IPS DF 6.9 (cell line): ENCODE measurements around the gene ZFYVE1.
A peak's percentile ranks its signal among the peaks of the same experiment; 100 is the strongest.

ENCODE experiments used
- DNase-seq: peaks from one replicate; pipeline ENCODE4 v3.0.0-alpha.2; 2013; ENCODE audit warnings: low read depth, low spot score
- H3K27ac ChIP-seq: one replicate; pipeline ENCODE4 v1.5.1; 2013; ENCODE audit warnings: low read length, control low read depth
- H3K27me3 ChIP-seq: 2 replicates; pipeline ENCODE4 v1.6.1; 2013; ENCODE audit warnings: mild to moderate bottlenecking, low read length; ENCODE audit not compliant: control insufficient read depth, insufficient read depth
- H3K36me3 ChIP-seq: 2 replicates; pipeline ENCODE4 v1.6.1; 2013; ENCODE audit warnings: low read length; ENCODE audit not compliant: control insufficient read depth, insufficient read depth
- H3K4me1 ChIP-seq: 2 replicates; pipeline ENCODE4 v1.6.1; 2013; ENCODE audit warnings: low read length; ENCODE audit not compliant: control insufficient read depth, insufficient read depth
- H3K4me3 ChIP-seq: 2 replicates; pipeline ENCODE4 v1.5.1; 2013; ENCODE audit warnings: mild to moderate bottlenecking, low read length
- H3K9me3 ChIP-seq: 2 replicates; pipeline ENCODE4 v1.6.1; 2013; ENCODE audit warnings: low read length, inconsistent platforms; ENCODE audit not compliant: control insufficient read depth, insufficient read depth
- WGBS: extraction: QIAGEN DNeasy Blood & Tissue Kit; methylation state at CpG from one replicate; pipeline ENCODE4 v1.1.7; 2013; ENCODE audit warnings: mixed read lengths, missing lambda C conversion rate; ENCODE audit not compliant: insufficient read length, insufficient coverage; 5-methylcytosine and 5-hydroxymethylcytosine counted together

Gene ZFYVE1

DNA sequence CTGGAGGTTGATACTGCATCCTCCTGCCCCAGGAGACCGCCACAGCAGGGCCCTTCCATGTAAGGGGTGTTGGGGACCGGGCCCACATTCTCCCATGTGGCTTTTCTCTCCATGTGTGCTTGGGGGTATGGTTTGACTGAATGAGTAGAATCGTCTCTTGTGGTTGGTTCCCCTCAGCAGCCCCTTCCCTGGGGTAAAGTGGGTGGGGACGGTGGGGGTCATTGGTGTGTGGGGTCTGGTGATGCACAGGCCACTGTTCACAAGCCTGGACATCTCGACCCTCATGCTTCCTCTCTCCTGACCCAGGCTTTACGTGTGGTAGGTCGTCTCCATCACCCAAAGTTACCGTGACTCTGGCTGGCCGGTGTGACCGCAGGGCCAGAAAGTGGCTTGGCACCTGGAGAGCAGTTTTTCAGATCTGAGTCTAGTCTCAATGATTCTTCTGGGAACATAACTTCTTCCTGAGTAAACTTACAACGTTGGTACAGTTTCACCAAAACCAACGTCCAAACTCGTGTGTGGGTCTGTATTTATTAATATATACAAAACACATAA lies 83.0 kb downstream of the ZFYVE1 start:
- H3K4me1 ChIP-seq = no peaks in the 10 kb centered on the region
- H3K9me3 ChIP-seq = no peaks in the 10 kb centered on the region
- no peak overlapping the region for H3K4me3 ChIP-seq
- DNase-seq = no peak
- peaks cover 12% of the 10 kb centered on the region for H3K36me3 ChIP-seq
- H3K27me3 ChIP-seq = no peaks in the 10 kb centered on the region
- no CpG with 5 or more reads among the region's 13 CpGs for WGBS
- H3K27ac ChIP-seq = no peak overlapping the region

GRCh38 chr14:72942934-72943333 lies 84.0 kb downstream of the ZFYVE1 start:
- no peak overlapping the region for H3K27ac ChIP-seq
- H3K27me3 ChIP-seq = no peaks in the 10 kb centered on the region
- no peaks in the 10 kb centered on the region for H3K9me3 ChIP-seq
- H3K4me1 ChIP-seq = no peaks in the 10 kb centered on the region
- H3K4me3 ChIP-seq = no peak overlapping the region
- H3K36me3 ChIP-seq = peaks cover 14% of the 10 kb centered on the region
- no peak for DNase-seq
- WGBS = no CpG with 5 or more reads among the region's 14 CpGs

DNA sequence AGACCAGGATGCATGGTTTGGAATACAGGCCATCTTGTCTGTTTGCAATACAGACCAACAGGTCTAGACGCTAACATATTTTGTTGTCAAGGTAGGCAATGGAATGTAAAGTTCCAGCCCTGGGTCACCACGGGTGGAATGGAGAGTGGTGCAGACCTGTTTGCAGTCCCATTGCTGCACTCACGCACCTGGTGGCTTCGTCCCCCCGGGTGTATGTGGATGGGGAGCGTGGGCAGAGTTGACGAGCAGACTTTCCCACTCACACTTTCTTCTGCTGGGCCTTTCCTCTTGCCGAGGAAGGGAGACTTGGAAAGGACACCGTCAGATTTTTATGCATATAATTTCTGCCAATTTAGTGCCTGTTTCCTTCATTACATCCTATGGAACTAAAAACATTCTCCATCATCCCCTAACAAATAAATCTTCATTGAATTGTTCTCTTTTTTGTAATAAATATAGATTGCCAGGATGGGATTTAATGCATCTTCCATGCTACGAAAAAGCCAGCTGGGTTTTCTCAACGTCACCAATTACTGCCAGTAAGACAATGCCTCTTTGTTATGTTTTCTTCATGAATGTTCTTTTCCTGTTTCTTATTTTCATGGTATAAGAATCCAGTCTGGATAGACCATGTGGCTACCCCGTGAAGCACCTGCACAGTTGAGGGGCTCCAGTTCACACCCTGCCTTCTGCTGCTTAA lies 85.5 kb downstream of the ZFYVE1 start:
- H3K4me3 ChIP-seq = no peak overlapping the region
- DNase-seq = no peak
- H3K27me3 ChIP-seq = no peaks in the 10 kb centered on the region
- H3K36me3 ChIP-seq = peaks cover 14% of the 10 kb centered on the region
- H3K9me3 ChIP-seq = no peaks in the 10 kb centered on the region
- no CpG with 5 or more reads among the region's 12 CpGs for WGBS
- no peaks in the 10 kb centered on the region for H3K4me1 ChIP-seq
- H3K27ac ChIP-seq = no peak overlapping the region

DNA sequence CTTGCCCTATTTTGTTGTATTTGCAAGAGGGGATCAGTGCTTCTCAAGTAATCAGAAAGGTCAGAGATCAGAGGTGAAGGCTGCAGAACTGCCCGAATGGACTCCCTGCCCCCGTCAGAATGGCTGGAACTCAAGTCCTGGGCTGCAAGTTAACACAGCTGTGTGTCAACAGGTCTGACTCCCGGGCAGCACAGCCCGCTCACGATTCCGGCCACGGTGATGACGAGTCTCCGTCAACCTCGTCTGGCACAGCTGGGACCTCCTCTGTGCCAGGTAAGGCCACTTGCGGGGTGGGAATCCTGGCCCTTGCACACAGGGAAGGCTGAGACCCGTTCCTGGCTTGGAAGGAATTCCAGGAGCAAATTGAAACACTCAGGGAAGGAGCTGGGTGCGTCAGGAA lies 87.3 kb downstream of the ZFYVE1 start:
- no CpG with 5 or more reads among the region's 13 CpGs for WGBS
- H3K27me3 ChIP-seq = no peaks in the 10 kb centered on the region
- no peak for DNase-seq
- H3K9me3 ChIP-seq = no peaks in the 10 kb centered on the region
- no peak overlapping the region for H3K4me3 ChIP-seq
- H3K27ac ChIP-seq = no peak overlapping the region
- no peaks in the 10 kb centered on the region for H3K4me1 ChIP-seq
- H3K36me3 ChIP-seq = peaks cover 14% of the 10 kb centered on the region

- no peaks in the 10 kb centered on the region for H3K9me3 ChIP-seq
- no peak for DNase-seq
- peaks cover 3% of the 10 kb centered on the region for H3K4me1 ChIP-seq
- no peak overlapping the region for H3K27ac ChIP-seq
- no CpG with 5 or more reads among the region's 7 CpGs for WGBS
- 0 out of 2 replicates have a peak overlapping the region, but pooled peaks have one; percentile 7 for H3K4me3 ChIP-seq
- no peaks in the 10 kb centered on the region; the same call in 1 of the 2 replicates for H3K36me3 ChIP-seq
- no peaks in the 10 kb centered on the region for H3K27me3 ChIP-seq
Measured at GRCh38 chr14:72932893-72933292, 94.0 kb downstream of the ZFYVE1 start.

DNA sequence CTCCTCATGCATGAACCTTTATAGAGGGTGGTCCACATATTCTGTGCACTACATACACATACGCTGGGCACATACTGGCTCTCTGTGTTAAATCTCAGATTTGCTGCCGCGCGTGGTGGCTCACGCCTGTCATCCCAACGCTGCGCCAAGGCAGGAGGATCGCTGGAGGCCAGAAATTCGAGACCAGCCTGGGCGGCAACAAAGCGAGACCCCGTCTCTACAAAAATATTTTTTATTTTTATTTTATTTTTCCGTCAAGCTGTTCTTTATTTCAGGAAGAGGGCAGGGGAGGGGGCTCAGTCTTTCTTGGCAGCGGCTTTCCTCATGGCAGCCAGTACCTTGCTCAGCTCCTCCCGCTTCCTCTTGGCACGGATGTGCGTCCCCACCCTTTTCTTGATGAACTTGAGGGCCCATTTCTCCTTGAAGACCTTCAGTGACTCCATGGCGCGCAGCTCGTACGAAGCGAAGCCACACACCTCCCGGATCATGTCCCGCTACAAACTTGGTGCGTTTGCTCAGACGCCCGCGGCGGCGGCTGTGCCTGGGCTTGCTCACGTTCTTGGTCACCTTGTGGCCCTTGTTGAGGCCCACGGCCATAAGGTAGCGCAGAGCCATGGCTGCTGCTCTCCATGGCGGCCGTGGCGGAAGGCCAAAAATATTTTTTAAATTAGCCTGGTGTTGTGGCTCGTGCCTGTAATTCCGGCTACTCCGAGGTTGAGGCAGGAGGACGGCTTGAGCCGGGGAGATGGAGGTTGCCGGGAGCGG lies 97.4 kb downstream of the ZFYVE1 start:
- peaks cover 4% of the 10 kb centered on the region for H3K4me1 ChIP-seq
- no CpG with 5 or more reads among the region's 43 CpGs for WGBS
- no peaks in the 10 kb centered on the region for H3K9me3 ChIP-seq
- no peak for DNase-seq
- no peak overlapping the region for H3K4me3 ChIP-seq
- H3K36me3 ChIP-seq = no peaks in the 10 kb centered on the region
- H3K27me3 ChIP-seq = peaks cover 2% of the 10 kb centered on the region; the same call in 1 of the 2 replicates
- no peak overlapping the region for H3K27ac ChIP-seq

GRCh38 chr14:72928872-72929271 lies 98.0 kb downstream of the ZFYVE1 start:
- H3K4me3 ChIP-seq = no peak overlapping the region
- WGBS = no CpG with 5 or more reads among the region's 21 CpGs
- no peaks in the 10 kb centered on the region for H3K9me3 ChIP-seq
- peaks cover 2% of the 10 kb centered on the region; the same call in 1 of the 2 replicates for H3K27me3 ChIP-seq
- H3K27ac ChIP-seq = no peak overlapping the region
- no peaks in the 10 kb centered on the region for H3K36me3 ChIP-seq
- DNase-seq = no peak
- peaks cover 4% of the 10 kb centered on the region for H3K4me1 ChIP-seq

- Histone ChIP-seq H3K4me1 (peaks cover 2% of the 10 kb centered on the region), H3K27ac (no peak within 1 kb of the TSS), H3K27me3 (peaks cover 2% of the 10 kb centered on the region; the same call in 1 of the 2 replicates), H3K4me3 (peak within 1 kb of the TSS; percentile 68), H3K36me3 (no peaks in the 10 kb centered on the region), H3K9me3 (no peaks in the 10 kb centered on the region)
- no CpG with 5 or more reads among the region's 59 CpGs for whole genome bisulfite sequencing
- DNase-seq = peak; percentile 90
Measured at GRCh38 chr14:72926292-72927028, 100.4 kb downstream of the ZFYVE1 start, which contains the start of gene DCAF4. Gene DCAF4, plus strand, starts transcription at chr14:72926464. Its CDS starts 11,515 bp downstream, at chr14:72937979.

DNA sequence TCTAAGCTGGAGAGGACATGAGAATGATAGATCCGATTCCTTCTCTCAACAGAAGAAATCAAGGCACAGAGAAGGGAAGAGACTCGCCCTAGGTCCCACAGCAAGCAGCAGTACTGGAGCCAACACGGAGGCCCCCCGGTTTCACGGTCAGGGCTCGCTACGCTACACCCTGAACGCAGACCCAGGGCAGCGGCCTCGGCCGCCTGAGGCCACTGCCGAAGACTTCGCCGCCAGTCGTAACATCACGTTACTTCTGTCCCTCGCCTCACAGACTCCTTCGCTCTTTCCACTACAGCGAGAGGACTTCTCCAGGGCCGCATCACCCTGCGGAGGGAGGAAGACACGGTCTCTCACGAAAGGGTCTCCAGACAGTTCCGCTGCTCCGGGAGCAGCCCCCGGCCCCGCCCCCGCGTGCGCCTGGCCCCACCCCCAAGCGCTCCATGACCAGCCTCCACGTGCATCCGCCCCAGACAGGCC lies 101.1 kb downstream of the ZFYVE1 start:
- Histone ChIP-seq H3K4me3 (peak overlapping the region; percentile 36; the same call in 1 of the 2 replicates), H3K27me3 (peaks cover 2% of the 10 kb centered on the region; the same call in 1 of the 2 replicates), H3K9me3 (no peaks in the 10 kb centered on the region), H3K27ac (no peak overlapping the region), H3K4me1 (peaks cover 2% of the 10 kb centered on the region), H3K36me3 (no peaks in the 10 kb centered on the region)
- DNase-seq = no peak
- no CpG with 5 or more reads among the region's 33 CpGs for WGBS
